GM23338 (cell line): ENCODE results near the gene SLFN12L. TPM values are rescaled to one million over a fixed set of nuclear protein-coding genes. Genes with fewer than 3 reads are reported as not detected.
"Not testable (repeated sequence)": the region's sequence is repeated elsewhere in the genome, so short reads cannot be mapped to it uniquely, and the experiment has no call there.

Source experiments
- ATAC-seq: fragments of 200-7000 bp; cut with Tn5 transposase; 3 replicates; pipeline ENCODE4 v1.9.1; 2020
- DNase-seq: peaks from one replicate; pipeline ENCODE4 v3.0.0-alpha.2; 2015; ENCODE audit warnings: low spot score
- H2AFZ ChIP-seq: fragments of 200-600 bp; sonication (generic); 2 replicates; pipeline ENCODE4 v1.8.0; 2016; ENCODE audit warnings: antibody characterized with exemption, mild to moderate bottlenecking, moderate library complexity
- H3F3A ChIP-seq: fragments of 200-600 bp; sonication (generic); replicated peaks from 2 replicates; pipeline ENCODE4 v1.8.0; 2017; ENCODE audit warnings: antibody characterized with exemption, mixed run types, low read depth
- H3K27ac ChIP-seq: fragments of 200-600 bp; sonication (generic); 2 replicates; pipeline ENCODE4 v1.6.1; 2016; ENCODE audit warnings: low read depth
- H3K27me3 ChIP-seq: fragments of 200-600 bp; sonication (generic); 2 replicates; pipeline ENCODE4 v1.8.0; 2016; ENCODE audit warnings: mild to moderate bottlenecking, mixed run types, moderate library complexity; ENCODE audit not compliant: insufficient read depth
- H3K36me3 ChIP-seq: fragments of 200-600 bp; sonication (generic); 2 replicates; pipeline ENCODE4 v1.8.0; 2016; ENCODE audit warnings: mild to moderate bottlenecking; ENCODE audit not compliant: insufficient read depth
- H3K4me1 ChIP-seq: fragments of 200-600 bp; sonication (generic); 2 replicates; pipeline ENCODE4 v1.8.0; 2016; ENCODE audit warnings: mild to moderate bottlenecking, moderate library complexity; ENCODE audit not compliant: insufficient read depth
- H3K4me2 ChIP-seq: fragments of 200-600 bp; sonication (generic); 2 replicates; pipeline ENCODE4 v1.7.1; 2017; ENCODE audit warnings: mixed run types
- H3K4me3 ChIP-seq: fragments of 200-600 bp; sonication (generic); 2 replicates; pipeline ENCODE4 v1.6.1; 2016; ENCODE audit warnings: mixed run types
- H3K79me2 ChIP-seq: fragments of 200-600 bp; sonication (generic); replicated peaks from 2 replicates; pipeline ENCODE4 v1.8.0; 2017; ENCODE audit warnings: mild to moderate bottlenecking; ENCODE audit not compliant: insufficient read depth
- H3K9me2 ChIP-seq: fragments of 200-600 bp; sonication (generic); 2 replicates; pipeline ENCODE4 v1.8.0; 2017; ENCODE audit not compliant: insufficient read depth
- H4K20me1 ChIP-seq: fragments of 200-600 bp; sonication (generic); replicated peaks from 2 replicates; pipeline ENCODE4 v1.8.0; 2017; ENCODE audit warnings: mild to moderate bottlenecking; ENCODE audit not compliant: insufficient read depth
- H3K27ac Mint-ChIP-seq: 2 replicates; pipeline ENCODE4 v1.8.0; 2020; ENCODE audit warnings: inconsistent platforms, mild to moderate bottlenecking, moderate library complexity, mixed read lengths
- H3K27me3 Mint-ChIP-seq: 3 replicates; pipeline ENCODE4 v1.8.0; 2022; ENCODE audit warnings: low read depth, mild to moderate bottlenecking, moderate library complexity, mixed read lengths, inconsistent platforms; ENCODE audit not compliant: insufficient read depth, poor library complexity
- H3K36me3 Mint-ChIP-seq: 3 replicates; pipeline ENCODE4 v1.8.0; 2021; ENCODE audit warnings: low read depth, mild to moderate bottlenecking, inconsistent platforms, moderate library complexity, mixed read lengths
- H3K4me1 Mint-ChIP-seq: 3 replicates; pipeline ENCODE4 v1.8.0; 2020; ENCODE audit warnings: mild to moderate bottlenecking, inconsistent platforms, mixed read lengths
- H3K4me3 Mint-ChIP-seq: 3 replicates; pipeline ENCODE4 v1.8.0; 2021; ENCODE audit warnings: moderate library complexity, mild to moderate bottlenecking, inconsistent platforms, mixed read lengths
- H3K9me3 Mint-ChIP-seq: 3 replicates; pipeline ENCODE4 v1.8.0; 2020; ENCODE audit warnings: moderate library complexity, mild to moderate bottlenecking, inconsistent platforms, mixed read lengths
- CTCF ChIP-seq, 2 experiments: fragments of 200-600 bp in 1 of 2; sonication (generic) in 1 of 2; conservative IDR thresholded peaks; 2 replicates each; pipeline versions ENCODE4 v1.5.1 to v1.6.1; 2016 to 2017; ENCODE audit warnings: antibody characterized with exemption in 2 of 2, low read depth in 2 of 2, mild to moderate bottlenecking in 2 of 2, moderate library complexity in 1 of 2
- ETS1 ChIP-seq: IDR thresholded peaks from 2 replicates; pipeline ENCODE4 v1.6.1; 2016; ENCODE audit warnings: antibody characterized with exemption
- EZH2 ChIP-seq: fragments of 200-600 bp; sonication (generic); IDR thresholded peaks from one replicate; pipeline ENCODE4 v1.8.0; 2017; ENCODE audit warnings: antibody characterized with exemption, mild to moderate bottlenecking, low read depth; ENCODE audit not compliant: unreplicated experiment
- EZH2phosphoT487 ChIP-seq: fragments of 200-600 bp; sonication (generic); IDR thresholded peaks from one replicate; pipeline ENCODE4 v1.8.1; 2018; ENCODE audit warnings: antibody characterized with exemption; ENCODE audit not compliant: unreplicated experiment
- POLR2AphosphoS5 ChIP-seq: IDR thresholded peaks from 2 replicates; pipeline ENCODE4 v1.6.1; 2016; ENCODE audit warnings: antibody characterized with exemption, low read depth
- REST ChIP-seq: IDR thresholded peaks from one replicate; pipeline ENCODE4 v1.6.1; 2018; ENCODE audit warnings: antibody characterized with exemption; ENCODE audit not compliant: unreplicated experiment
- STAT1 ChIP-seq: IDR thresholded peaks from one replicate; pipeline ENCODE4 v1.6.1; 2016; ENCODE audit warnings: antibody characterized with exemption; ENCODE audit not compliant: unreplicated experiment
- ZNF331 ChIP-seq: fragments of 250-450 bp; sonication (Bioruptor Pico); IDR thresholded peaks from 2 replicates; pipeline ENCODE4 v1.5.0; 2020; ENCODE audit warnings: low read depth, mild to moderate bottlenecking, moderate library complexity
- polyA plus RNA-seq: library from polyadenylated mRNA; unstranded; fragments of >200 nt; fragmentation: Nextera tagmentation; extraction: Ambion mirVana; gene quantifications from 2 replicates; pipeline ENCODE4 v1.2.1, GENCODE V29; 2016
- total RNA-seq: library from RNA; depleted of rRNA; stranded (reverse); fragments of >200 nt; shearing (Covaris generic); gene quantifications from 2 replicates; pipeline ENCODE4 v1.2.3, GENCODE V29; 2014

SLFN12L gene
- total and polyA plus RNA-seq, 2 experiments from 2014 or later = not detected

GRCh38 chr17:35519439-35519838 lies 18.0 kb downstream of the SLFN12L start (continued):
- TF ChIP-seq REST (no peak), EZH2 (no peak), STAT1 (no peak), EZH2phosphoT487 (no peak), POLR2AphosphoS5 (no peak), ZNF331 (no peak), ETS1 (no peak), CTCF (conservative IDR thresholded peaks at IDR 0.05; ENCODE audit: low read depth in 2 of 2) (no peak)

- H3K36me3 Mint-ChIP-seq, H2AFZ ChIP-seq, H3K9me3 Mint-ChIP-seq, H3K4me1 Mint-ChIP-seq, H3K27ac Mint-ChIP-seq, DNase-seq, H3F3A ChIP-seq, H3K4me3 ChIP-seq, H3K4me3 Mint-ChIP-seq, ATAC-seq, H3K27me3 Mint-ChIP-seq, H4K20me1 ChIP-seq, H3K4me1 ChIP-seq, H3K9me2 ChIP-seq, H3K79me2 ChIP-seq, H3K36me3 ChIP-seq, H3K27ac ChIP-seq, H3K4me2 ChIP-seq: not testable (repeated sequence)
- peaks cover 32% of the 10 kb centered on the region; the same call in 1 of the 2 replicates for H3K27me3 ChIP-seq
These were observed 19.0 kb downstream of the SLFN12L start for GRCh38 chr17:35518431-35518830.
